NCI-H774 (cell line): ENCODE measurements around the gene SYS1.

Experiments used
- DNase-seq: peaks from one replicate; lab custom pipeline; 2025; lab: John Stamatoyannopoulos, UW

Gene SYS1

DNA sequence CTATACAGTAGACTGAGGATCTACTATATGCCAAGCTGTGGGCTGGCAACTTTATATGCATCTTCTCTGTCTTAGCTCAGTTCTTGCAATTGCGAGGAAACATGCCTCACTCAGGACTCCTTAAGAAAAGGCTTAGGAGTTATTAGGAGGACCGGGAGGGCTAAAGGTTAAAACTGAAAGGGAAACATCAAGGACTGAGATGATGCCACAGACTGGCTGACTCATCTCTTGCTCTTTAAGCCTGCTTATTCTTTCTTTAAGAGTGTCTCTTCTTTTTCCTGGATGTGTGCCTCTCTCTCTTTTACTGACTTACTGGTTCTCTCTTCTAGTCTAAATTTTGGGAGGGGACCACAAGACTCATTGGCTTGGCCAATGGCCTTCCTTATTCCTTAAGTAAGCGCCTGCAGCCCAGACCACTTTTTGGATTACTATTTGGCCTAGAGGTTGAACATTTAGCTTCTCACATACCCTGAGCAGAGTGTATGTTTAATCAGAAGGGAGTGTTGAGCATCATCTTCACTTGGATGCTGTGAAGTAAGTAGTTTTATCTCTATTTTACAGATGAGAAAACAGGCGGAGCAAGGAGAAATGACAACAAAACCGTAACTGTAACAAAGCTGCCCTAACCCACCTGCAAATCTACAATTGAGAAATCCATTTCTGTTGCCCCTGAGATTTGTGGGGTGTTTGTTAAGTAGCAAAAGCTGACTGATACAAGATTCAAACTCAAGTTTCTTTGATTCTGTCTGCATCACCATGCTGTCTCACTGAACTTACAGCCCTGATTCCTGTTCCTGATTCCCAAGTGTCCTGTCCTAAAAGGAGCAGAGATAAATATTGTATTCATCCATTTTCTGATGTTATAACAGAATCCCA, 7.5 kb upstream of the SYS1 start:
- no peak for DNase-seq

DNA sequence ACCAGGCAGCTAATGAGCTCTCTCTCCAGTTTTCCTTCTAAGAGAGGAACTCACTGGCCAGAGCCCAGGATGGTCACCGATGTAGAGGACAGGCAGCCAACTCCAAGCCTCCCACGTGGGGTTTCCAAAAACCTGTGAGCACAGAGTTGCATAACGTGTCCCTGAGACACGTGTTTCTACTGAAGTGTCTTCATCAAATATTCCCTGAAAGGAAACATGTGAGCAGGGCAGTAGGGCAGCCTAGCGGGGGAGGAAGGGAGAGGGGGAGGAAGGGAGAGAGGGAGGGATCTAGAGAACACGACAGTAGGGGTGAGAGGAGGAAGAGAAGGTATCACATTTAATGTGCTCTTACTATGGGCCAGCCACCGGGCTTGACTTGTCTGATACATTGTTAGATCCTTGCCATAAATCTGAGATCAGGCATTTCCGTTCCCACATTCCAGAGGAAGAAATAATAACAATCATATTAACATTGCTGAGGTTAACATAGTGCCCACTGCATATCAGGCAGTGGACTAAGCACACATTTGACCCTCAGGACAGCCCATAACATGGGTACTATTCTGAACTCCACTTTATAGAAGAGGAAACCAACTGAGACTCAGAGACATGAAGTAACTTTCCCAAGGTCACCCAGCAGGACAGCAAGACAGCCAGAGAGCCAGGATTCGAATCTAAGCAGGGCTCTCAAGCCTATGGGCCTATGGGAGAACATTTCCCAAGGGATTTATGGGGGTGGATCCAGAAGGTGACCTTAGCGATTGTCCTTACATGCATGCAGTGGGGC, 4.5 kb upstream of the SYS1 start:
- peak; percentile 6 for DNase-seq

DNA sequence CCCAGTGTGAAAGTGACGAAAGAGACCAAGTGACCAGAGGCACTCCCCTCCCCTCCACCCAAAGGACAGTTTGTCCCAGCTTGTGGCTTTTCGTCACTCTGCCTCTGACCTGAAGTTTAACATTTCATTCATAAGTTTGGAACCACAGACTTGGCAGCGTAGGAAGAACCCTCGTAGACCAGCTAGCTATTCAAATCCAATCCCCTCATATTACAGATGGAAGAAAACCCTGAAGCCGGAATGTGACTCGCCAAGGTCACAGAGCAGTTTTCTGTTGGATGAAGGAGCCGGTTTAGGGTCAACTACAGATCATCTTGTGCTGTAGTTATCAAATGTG, 3.9 kb upstream of the SYS1 start:
- no peak for DNase-seq

DNA sequence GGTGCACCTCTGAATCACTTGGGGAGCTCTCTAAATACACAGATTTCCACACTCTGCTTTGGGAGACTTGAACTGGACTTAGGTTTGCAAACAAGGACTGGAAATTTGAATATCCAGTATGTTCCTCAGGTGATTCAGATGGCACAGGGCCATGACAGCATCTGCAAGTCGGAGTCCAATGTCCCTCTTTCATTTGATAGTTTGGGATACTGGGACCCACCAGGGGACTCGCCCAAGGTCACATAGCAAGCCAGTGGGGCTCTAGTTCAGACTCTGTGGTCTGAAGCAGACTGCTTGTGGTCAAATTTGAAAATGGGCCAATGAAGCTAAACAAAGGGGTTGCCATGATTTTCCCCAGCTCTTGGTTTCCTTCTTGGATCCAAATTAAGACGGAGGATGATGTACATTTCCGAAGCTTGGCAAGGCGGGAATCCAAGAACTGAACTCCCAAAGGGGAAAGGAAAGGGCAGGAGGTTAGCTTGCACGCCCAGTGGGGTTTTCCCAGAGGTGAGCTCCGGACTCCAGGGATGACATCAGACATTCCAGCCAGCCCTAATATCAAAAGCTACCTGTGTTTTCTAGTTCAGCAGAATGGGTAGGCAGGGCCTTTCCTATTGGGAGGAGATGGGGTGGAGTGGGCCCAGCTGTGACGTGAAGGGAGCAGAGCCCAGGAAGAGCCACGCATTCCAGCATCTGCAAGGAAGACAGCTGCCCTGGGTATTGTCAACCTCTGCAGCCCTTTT, 3.4 kb upstream of the SYS1 start:
- no peak for DNase-seq

DNA sequence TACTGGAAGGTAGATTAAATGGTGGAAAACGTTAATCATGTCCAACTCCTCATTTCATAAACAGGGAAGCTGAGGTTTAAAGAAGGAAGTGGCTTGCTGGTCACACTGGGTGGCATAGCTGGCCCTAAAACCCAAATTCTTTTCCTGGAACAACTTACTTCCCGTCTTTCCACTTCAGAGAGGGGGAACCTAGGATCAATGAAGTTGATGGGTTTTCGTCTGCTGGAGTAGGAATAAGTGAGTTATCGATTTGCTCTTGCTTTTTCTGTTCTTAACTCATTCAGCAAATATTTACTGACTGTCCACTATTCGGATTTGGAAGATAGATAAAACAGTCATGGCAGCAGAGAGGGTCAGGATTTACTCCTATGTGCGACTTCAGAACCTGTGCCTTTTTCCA, 1.2 kb upstream of the SYS1 start:
- no peak for DNase-seq

DNA sequence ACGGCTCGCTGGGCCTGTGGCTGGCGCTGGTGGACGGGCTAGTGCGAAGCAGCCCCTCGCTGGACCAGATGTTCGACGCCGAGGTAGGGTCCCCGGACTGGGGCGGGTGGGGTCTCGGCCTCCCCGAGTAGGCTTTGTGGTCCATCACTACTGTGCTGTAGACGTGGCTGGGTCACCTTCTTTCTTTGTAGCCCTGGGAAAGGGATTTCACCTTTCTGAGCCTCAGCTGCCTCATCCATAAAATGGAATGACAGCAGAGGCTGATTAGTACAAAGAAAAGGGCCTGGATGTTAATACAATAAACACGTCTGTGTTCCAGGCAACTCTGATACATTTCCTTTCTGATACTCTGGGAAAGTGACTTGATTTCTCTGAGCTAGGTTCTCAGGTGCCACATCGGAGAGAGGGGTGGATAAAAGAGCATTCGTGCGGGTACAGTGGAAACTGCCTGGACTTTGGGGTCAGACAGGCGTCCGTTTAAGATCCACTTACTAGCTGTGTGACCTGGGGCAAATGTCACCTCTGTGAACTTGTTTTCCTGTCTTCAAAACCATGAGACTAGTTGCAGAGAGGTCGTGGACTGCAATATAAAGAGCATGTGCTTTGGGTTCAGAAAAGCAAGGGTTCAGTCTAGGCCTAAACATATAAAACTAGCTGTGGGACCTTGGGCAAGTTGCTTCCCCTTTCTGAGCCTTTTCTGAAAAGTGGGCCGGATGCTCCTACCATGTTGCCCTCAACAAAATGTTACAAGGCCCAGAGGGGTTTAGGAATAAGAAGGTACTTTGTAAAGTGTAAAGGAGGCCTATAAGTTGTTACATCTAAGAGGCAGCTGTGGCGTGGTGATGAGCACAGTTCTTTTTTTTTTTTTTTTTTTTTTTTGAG, 896 bp downstream of the SYS1 start:
- DNase-seq, result no peak

DNA sequence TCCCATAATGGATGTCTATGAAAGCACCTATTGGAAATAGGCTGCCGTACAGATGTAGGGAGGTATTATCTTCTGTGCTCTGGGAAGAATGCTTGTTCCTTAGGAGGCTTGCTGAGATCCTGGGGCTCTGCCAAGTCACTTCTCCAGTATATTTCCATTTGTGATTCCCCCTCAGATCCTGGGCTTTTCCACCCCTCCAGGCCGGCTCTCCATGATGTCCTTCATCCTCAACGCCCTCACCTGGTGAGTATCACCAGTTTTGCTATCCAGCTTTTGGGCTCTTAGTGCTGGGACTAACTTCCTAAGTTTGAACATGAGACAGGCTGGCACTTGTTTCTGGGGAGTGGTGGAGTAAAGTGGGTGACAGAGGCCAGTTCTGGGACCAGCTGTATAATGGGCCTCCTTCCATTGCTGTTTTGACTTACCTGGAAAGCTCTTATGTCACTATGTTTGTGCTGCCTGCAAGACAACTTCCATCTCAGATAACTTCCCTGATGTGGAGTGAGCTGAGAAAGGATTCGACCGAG, 2.6 kb downstream of the SYS1 start:
- no peak for DNase-seq

DNA sequence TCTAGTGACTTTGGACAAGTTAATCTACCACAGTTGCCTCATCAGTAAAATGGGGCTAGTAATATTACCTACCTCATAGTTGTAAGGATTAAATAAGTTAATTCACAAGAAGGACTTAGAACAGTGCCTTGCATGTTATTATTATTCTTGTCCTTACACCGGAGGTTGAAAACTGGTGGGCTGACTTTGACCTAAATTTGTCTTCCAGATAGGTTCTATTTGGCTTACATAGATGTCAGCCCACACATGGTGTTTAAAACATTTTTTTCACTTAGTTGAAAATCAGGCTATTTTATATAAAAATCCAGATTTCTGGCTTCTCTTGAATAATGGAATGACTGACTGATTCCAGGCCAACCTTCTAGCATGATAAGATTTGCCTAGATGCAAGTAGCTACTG, 3.2 kb downstream of the SYS1 start:
- DNase-seq, result no peak

DNA sequence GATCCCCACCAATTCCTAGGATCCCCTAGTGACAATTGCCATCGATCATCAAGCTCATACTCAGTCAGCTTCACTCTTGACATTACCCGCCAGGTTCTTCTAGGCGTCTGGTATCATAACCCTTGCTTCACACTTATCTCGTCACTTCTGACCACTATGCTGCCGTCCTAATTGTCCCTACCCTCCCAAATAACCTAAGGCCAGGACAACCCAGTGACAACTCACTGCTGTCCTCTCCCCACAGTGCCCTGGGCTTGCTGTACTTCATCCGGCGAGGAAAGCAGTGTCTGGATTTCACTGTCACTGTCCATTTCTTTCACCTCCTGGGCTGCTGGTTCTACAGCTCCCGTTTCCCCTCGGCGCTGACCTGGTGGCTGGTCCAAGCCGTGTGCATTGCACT, 3.7 kb downstream of the SYS1 start:
- DNase-seq, result no peak

DNA sequence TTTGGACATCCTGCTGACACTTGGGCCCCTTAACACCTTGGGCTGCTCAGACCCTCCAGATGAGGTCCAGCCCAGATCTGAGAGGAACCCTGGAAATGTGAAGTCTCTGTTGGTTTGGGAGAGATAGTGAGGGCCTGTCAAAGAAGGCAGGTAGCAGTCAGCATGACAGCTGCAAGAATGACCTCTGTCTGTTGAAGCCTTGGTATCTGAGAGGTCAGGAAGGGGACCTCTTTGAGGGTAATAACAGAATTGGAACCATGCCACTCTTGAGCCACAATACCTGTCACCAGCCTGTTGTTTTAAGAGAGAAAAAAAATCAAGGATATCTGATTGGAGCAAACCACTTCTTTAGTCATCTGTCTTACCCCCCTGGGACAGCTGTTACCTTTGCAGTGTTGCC, 4.2 kb downstream of the SYS1 start:
- DNase-seq, result no peak

DNA sequence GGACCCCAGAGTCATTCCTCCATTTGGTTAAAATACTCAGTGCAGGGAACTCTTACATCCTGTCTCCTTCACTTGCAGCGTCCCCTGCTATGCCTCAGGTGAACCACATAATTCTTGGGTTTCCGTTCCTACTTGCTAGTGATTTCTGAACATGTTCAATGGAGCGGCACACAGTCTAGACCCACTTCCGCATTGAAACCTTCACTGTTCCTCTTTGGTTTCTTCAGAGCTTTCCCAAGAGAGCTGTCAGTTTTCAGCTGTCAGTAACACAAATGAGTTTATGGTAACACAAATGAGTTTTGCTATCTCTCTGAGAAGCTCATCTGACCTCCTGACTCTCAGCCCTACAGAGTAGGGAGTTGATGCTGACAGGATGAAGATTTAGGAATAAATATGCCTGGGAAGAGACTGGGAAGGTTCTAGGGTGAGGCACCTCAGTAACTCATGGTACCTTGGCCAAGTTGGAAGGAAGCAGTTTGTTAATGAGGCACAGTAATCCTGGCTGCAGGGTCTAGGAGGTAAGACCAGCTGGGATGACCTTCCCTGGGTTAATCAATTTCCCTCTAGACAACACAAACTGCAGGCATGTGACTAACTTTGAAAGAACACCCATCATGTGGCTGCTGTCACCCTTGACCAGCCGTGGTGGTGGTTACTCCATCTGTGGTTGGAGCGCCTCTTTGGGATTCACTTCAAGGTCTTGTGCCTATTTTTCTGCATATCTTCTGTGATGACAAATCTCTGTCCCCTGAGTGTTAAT, 5.4 kb downstream of the SYS1 start:
- no peak for DNase-seq

DNA sequence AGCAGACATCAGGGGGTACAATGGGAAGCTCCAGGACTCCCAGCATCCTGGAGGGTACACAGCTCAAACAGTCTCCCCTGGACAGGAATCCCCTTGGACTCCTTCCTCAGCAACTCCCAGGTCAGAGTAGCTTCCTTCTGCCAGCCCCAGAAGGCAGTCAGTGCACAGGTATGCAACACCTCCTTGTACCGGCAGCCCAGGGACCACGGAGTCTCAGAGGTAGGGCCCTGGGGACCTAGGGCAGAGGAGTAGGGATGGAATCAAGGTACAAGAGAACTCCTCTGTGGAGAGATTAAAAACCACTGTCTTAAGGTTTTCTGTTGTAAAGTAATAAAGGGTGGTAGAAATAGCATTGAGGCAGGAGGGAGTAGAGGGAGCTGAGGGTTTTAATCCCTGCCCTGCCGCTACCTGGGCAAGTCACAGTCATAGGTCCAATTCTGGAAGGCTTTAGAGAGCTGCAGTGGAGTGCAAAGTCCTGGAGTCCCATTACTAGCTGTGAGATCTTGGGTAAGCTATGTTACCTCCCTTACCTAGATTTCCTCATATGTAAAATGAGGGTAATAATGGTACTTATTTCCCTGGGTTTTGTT, 7.7 kb downstream of the SYS1 start:
- no peak for DNase-seq

DNA sequence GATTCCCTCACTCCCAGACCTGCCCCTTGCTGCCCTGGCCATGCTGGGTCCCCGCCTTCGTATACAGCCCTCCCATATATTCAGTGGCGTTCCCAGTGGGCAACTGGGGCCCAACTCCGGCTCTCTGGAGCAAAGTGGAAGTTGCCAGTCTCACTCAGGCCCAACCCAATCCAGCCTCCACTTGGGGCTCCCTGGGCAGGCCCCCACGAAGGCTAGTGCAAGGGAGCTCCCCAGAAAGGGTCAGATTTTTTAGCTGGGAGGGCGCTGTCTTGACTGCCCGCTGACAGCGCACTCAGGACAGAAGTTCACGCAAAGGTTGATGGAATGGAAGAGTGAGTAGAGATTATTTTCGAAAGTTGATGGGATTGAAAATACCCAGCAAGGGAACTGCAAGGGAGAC, 9.3 kb downstream of the SYS1 start:
- DNase-seq, result no peak

DNA sequence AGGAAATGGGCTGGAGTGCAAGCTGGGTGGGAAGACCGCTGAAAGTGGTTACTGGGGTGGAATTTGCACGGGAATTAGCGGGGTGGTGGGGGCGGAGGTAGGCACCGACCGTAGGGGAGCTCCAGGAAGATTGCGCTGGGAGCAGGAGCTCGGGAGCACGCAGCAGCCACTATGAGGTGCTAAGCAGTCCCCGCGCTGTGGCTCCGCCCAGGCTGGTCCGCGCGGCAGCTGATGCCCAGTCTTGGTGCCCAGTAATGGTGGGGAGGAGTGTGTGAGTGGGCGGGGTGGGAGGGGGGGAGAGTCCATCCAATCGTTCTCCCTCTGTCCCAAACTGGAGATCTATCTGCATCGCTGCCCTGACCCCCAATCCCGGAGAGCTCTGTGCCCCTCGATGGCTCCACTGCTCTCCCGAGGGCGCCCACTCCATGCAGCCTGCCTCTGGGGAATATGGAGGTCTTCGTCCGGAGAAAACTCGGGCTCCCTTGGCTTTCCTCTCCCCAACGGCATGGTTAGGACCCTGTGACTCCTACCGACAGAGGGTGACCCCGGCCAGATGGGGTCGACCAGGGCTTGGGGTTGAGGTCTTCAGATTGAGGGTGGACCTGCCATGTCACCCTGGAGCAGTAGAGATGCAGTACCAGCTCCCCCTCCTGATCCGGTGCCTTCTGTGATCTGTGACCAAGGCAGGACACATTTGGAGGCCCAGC, 9.8 kb downstream of the SYS1 start:
- DNase-seq, result no peak

DNA sequence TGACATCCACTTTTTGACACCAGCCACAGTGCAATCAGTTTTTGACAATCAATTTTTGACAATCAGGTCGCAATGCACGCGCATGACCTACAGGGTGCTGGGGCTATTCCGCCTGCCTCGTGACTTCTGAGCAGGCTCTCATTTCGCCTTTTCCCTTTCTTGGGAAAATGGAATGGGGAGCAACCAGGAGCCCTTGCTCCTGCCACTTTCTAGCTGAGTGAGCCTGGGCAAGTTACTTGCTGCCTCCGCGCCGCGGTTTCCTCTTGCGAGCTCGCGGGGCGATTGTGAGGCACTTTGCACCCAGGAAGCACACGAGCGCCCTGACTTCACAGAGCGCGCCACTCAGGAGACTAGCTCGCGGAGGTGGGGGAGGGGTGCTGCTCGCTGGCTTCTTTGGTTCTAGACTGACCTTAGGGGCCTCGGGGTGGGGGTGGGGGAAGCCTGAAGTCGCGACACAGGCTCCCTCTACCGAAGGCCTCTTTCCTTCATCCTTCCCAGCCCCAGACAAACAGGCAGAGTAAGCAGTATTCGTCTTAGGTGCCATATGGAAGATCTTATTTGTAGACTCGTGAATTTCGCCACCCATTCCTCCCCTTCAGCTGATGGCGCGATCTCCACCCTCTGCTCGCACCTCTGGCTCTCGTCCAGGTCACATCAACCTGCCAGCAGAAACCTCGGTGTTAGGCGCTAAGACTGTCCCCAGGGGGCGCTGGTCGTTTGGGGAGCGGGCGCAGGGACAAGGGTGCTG, 10.6 kb downstream of the SYS1 start:
- peak; percentile 75 for DNase-seq

DNA sequence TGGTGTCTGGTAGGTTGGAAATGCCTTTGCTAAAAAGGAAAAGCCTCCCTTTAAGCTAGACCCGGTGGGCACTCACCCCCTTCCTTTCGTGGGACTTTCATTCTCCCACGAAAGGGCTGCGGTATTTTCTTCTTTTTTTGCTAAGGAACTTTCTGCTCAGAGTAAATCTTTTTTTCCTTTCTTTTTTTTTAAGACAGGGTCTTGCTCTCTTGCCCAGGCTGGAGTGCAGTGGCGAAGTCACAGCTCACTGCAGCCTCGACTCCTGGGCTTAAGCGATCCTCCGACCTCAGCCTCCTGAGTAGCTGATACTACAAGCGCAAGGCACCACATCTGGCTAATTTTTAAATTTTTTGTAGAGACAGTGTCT, 11.1 kb downstream of the SYS1 start:
- DNase-seq, result no peak

DNA sequence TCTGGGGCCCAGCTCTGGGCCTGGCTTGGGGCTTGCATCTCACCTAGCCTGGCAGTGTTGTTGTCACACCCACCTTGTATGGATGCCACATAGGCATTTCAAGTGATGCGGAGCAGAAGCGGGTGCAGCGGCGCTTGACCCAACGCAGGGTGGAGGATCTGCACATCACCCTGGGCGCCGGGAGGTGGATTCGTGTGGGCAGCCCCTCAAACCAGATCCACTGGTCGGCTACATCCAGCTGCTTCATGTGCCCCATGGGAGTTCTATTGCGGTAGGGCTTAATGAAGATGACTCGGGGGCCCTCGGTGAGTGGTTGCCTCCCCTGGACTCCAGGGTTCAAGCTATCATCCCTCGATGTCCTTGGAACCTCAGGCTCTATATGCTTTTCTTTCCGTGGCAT, 12.0 kb downstream of the SYS1 start:
- no peak for DNase-seq

DNA sequence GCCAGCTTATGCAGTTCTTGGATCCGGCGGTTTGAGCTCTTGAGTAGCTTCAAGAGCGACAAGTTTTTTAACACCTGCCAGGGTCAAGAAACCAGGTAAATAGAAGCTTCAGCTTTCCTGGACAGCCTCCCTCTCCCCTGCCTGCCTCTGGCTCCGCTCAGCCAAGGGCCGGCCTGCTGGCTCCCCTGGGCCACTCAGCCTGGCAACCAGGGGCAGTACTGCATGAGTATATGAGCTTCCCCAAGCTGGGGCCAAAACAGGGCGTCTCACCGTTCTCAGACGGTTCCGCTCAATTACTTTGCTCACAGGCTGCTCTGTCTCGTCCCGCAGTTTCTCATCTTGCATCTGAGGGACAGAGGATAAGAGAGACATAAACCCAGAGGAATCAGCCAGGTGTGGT, 14.3 kb downstream of the SYS1 start:
- no peak for DNase-seq

DNA sequence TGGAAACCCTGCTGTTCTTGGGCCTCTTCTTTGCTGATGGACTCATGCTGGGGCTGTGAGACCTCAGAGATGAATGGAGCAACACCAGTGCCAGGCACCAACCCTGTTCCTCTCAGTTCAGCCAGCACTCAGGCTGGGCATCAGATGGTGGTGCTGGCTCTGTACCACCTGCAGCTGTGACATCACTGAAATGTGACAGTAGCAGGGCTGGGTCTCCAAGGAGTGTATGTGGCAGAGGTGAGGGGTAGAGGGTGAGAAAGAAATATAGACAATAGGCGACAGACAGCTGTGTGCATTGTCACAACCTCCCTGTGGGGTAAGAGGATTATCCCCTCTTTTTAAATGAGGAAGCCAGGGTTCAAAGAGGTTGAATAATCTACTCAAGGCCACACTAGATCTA, 15.2 kb downstream of the SYS1 start, which contains the start of gene TP53TG5:
TP53TG5 (minus strand) TSS at position 135 of the 400 bp plus-strand sequence; CDS start at position 46, 89 bp downstream.
- DNase-seq, result no peak
